HepG2 (cell line): ENCODE results near the gene ARHGAP35. TPM values are rescaled to one million over a fixed set of nuclear protein-coding genes. Genes with fewer than 3 reads are reported as not detected.

ENCODE experiments used
- HMG20A ChIP-seq: IDR thresholded peaks from 2 replicates; pipeline ENCODE4 v1.6.1; 2016; ENCODE audit warnings: borderline replicate concordance
- MIER3 ChIP-seq: IDR thresholded peaks from 2 replicates; pipeline ENCODE4 v1.6.1; 2016; ENCODE audit warnings: missing compliant biosample characterization, borderline replicate concordance
- NCOR1 ChIP-seq: fragments of 200-600 bp; sonication (generic); IDR thresholded peaks from 2 replicates; pipeline ENCODE4 v1.7.0; 2017; ENCODE audit warnings: antibody characterized with exemption, low read length, borderline replicate concordance
- NFE2 ChIP-seq: sonication (generic); formaldehyde crosslinking; IDR thresholded peaks from 2 replicates; pipeline ENCODE4 v1.4.0; 2020; ENCODE audit warnings: missing genetic modification reagents
- NFKBIZ ChIP-seq: IDR thresholded peaks from 2 replicates; pipeline ENCODE4 v1.6.1; 2018; ENCODE audit warnings: missing genetic modification reagents, missing compliant biosample characterization
- NONO ChIP-seq, 2 experiments: fragments of 450-650 bp in 1 of 2; sonication (generic) in 1 of 2; formaldehyde crosslinking in 1 of 2; IDR thresholded peaks in 1 of 2; conservative IDR thresholded peaks in 1 of 2; 2 replicates each; pipeline versions ENCODE4 v1.6.1 to v1.8.0; 2017 to 2022; ENCODE audit warnings: mild to moderate bottlenecking in 1 of 2, missing genetic modification reagents in 1 of 2, moderate library complexity in 1 of 2
- RAD21 ChIP-seq: fragments of 450-650 bp; formaldehyde crosslinking; IDR thresholded peaks from 2 replicates; pipeline ENCODE4 v1.5.0; 2020; ENCODE audit warnings: mild to moderate bottlenecking
- RFXANK ChIP-seq: IDR thresholded peaks from 2 replicates; pipeline ENCODE4 v1.6.1; 2016
- RXRB ChIP-seq: IDR thresholded peaks from 2 replicates; pipeline ENCODE4 v1.6.1; 2016; ENCODE audit warnings: borderline replicate concordance, missing genetic modification reagents, missing compliant biosample characterization
- SAP130 ChIP-seq: IDR thresholded peaks from 2 replicates; pipeline ENCODE4 v1.6.1; 2016; ENCODE audit warnings: low read depth
- SP2 ChIP-seq: sonication (generic); formaldehyde crosslinking; IDR thresholded peaks from 2 replicates; pipeline ENCODE4 v1.5.1; 2020; ENCODE audit warnings: mild to moderate bottlenecking, missing genetic modification reagents
- SRSF4 ChIP-seq: fragments of 200-400 bp; formaldehyde crosslinking; IDR thresholded peaks from one replicate; pipeline ENCODE4 v1.6.1; 2018; ENCODE audit warnings: mild to moderate bottlenecking, low read depth, low read length, moderate library complexity; ENCODE audit not compliant: poor library complexity, severe bottlenecking
- TAF15 ChIP-seq: fragments of 200-400 bp; formaldehyde crosslinking; IDR thresholded peaks from one replicate; pipeline ENCODE4 v1.6.1; 2018; ENCODE audit warnings: mild to moderate bottlenecking, low read depth, low read length; ENCODE audit not compliant: poor library complexity, severe bottlenecking
- ZEB1 ChIP-seq: IDR thresholded peaks from 2 replicates; pipeline ENCODE4 v1.6.1; 2012; ENCODE audit warnings: mild to moderate bottlenecking, low read depth, inconsistent platforms; ENCODE audit not compliant: insufficient replicate concordance
- ZMYM3 ChIP-seq: sonication (generic); formaldehyde crosslinking; IDR thresholded peaks from 2 replicates; pipeline ENCODE4 v1.5.1; 2020; ENCODE audit warnings: mild to moderate bottlenecking, missing genetic modification reagents
- ZNF253 ChIP-seq: sonication (generic); formaldehyde crosslinking; IDR thresholded peaks from 2 replicates; pipeline ENCODE4 v1.8.0; 2022; ENCODE audit warnings: mild to moderate bottlenecking, missing genetic modification reagents, borderline replicate concordance
- ZNF33B ChIP-seq: sonication (generic); formaldehyde crosslinking; IDR thresholded peaks from 2 replicates; pipeline ENCODE4 v1.5.1; 2020; ENCODE audit warnings: mild to moderate bottlenecking, missing genetic modification reagents
- ZNF431 ChIP-seq: sonication (generic); formaldehyde crosslinking; IDR thresholded peaks from 2 replicates; pipeline ENCODE4 v1.9.0; 2022; ENCODE audit warnings: missing genetic modification reagents, low read depth, mild to moderate bottlenecking, borderline replicate concordance
- ZNF772 ChIP-seq: sonication (generic); formaldehyde crosslinking; IDR thresholded peaks from 2 replicates; pipeline ENCODE4 v1.5.0; 2020; ENCODE audit warnings: mild to moderate bottlenecking, missing genetic modification reagents
- ZNF780A ChIP-seq: sonication (generic); formaldehyde crosslinking; IDR thresholded peaks from 2 replicates; pipeline ENCODE4 v1.8.0; 2022; ENCODE audit warnings: mild to moderate bottlenecking, missing genetic modification reagents, moderate library complexity
- polyA plus RNA-seq, 8 experiments: library from polyadenylated mRNA; depleted of rRNA in 3 of 8; stranded (reverse) in 7 of 8; unstranded in 1 of 8; fragments of >200 nt; fragmentation: Illumina TruSeq in 4 of 8; extraction: Trizol in 4 of 8; gene quantifications; 2 replicates each; pipeline versions ENCODE4 v1.2.1 to v1.2.3, GENCODE V29; 2011 to 2016; ENCODE audit warnings: low read depth in 4 of 8, missing spikeins in 1 of 8, mixed read lengths in 1 of 8; ENCODE audit not compliant: insufficient read depth in 1 of 8
- total RNA-seq, 5 experiments: library from RNA; depleted of rRNA; stranded (reverse); fragments of >200 nt; fragmentation: Illumina TruSeq; extraction: Trizol; gene quantifications; 2 replicates each; pipeline ENCODE4 v1.2.3, GENCODE V29; 2016; ENCODE audit warnings: low read depth in 1 of 5
- TF ChIP-seq, protein P1 (sequence below): sonication (generic); formaldehyde crosslinking; conservative IDR thresholded peaks from 2 replicates; pipeline ENCODE4 v1.4.0; 2020; ENCODE audit warnings: missing genetic modification reagents
- TF ChIP-seq, protein P2 (sequence below): sonication (generic); formaldehyde crosslinking; IDR thresholded peaks from 2 replicates; pipeline ENCODE4 v1.4.0; 2020; ENCODE audit warnings: missing genetic modification reagents
- TF ChIP-seq, protein P3 (sequence below): sonication (generic); formaldehyde crosslinking; IDR thresholded peaks from 2 replicates; pipeline ENCODE4 v1.4.0; 2020; ENCODE audit warnings: missing genetic modification reagents
- TF ChIP-seq, protein P4 (sequence below): sonication (generic); formaldehyde crosslinking; IDR thresholded peaks from 2 replicates; pipeline ENCODE4 v1.5.0; 2020; ENCODE audit warnings: missing genetic modification reagents

Gene ARHGAP35
- total and polyA plus RNA-seq, 2 of the 13 experiments (the other 11 are each of a cell fraction or from before 2014, with no cell fraction given), result 30.1 to 30.2 TPM

DNA sequence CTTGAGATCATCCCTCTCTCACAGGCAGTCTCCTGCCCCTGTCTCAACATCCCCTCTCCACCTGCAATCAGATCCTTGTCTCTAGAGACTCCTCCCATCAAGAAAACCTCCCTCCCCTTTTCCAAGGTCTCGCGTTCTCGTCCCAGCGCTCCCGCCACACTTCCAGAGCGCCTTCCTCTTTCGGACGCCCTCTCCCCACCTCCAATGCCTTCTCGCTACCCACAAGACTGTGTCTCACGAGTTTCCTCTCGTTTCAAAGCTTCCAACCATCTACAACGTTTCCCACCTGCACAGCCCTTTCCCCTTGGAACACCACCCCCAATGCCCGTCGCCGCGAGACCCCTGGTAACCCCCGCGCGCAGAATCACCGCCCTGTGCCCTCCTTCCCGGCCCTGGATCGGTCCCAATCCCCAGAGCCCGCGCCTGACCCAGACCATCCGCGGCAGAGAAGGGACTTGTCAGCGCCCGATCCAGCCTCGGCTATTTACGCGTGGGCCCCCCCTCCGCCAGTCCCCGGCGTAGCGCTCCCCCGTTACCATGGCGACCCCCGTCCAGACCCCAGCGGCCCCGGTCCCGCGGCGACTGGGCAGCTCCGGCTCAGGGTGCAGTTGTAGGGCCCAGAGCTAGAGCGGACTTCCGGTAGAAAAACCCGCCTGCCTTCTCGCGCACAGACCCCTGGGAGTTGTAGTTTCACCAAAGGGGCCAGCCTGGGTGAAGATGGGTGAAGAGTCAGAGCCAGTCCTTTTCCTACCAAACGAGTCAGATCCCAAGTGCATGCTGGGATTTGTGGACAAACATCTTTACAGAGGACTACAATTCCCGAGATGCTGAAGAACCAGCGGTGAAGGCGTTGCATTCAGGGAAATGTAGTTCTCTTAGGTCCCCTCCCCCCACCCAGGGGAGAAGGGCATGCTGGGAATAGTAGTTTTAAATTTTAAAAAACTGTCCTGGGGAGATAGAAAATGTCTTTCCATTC, 10.3 kb upstream of the ARHGAP35 start, which contains the start of gene AP2S1 (continued):
- TF ChIP-seq SAP130 (peak; percentile 86), SP2 (CRISPR knock-in tag) (peak; percentile 81), ZNF431 (CRISPR knock-in tag) (no peak), ZNF780A (no peak), ZNF772 (CRISPR knock-in tag) (peak; percentile 7), ZNF253 (no peak), RAD21 (CRISPR knock-in tag) (no peak), ZEB1 (no peak), RFXANK (CRISPR knock-in tag) (0 out of 2 replicates have a peak, but pooled peaks have one; percentile 43), NONO (IDR thresholded peaks at IDR 0.05) (no peak), NONO (CRISPR knock-in tag; conservative IDR thresholded peaks at IDR 0.05) (peak; percentile 90), RXRB (CRISPR knock-in tag) (peak; percentile 33; the same call in 1 of the 2 replicates), HMG20A (CRISPR knock-in tag) (no peak), ZNF33B (CRISPR knock-in tag) (peak; percentile 68; the same call in 1 of the 2 replicates), NCOR1 (no peak; the same call in 1 of the 2 replicates), NFE2 (CRISPR knock-in tag) (no peak), SRSF4 (no peak), ZMYM3 (CRISPR knock-in tag) (peak; percentile 63), TAF15 (no peak), NFKBIZ (CRISPR knock-in tag) (no peak), MIER3 (CRISPR knock-in tag) (peak; percentile 22; the same call in 1 of the 2 replicates)
- TF ChIP-seq, protein P1, sequence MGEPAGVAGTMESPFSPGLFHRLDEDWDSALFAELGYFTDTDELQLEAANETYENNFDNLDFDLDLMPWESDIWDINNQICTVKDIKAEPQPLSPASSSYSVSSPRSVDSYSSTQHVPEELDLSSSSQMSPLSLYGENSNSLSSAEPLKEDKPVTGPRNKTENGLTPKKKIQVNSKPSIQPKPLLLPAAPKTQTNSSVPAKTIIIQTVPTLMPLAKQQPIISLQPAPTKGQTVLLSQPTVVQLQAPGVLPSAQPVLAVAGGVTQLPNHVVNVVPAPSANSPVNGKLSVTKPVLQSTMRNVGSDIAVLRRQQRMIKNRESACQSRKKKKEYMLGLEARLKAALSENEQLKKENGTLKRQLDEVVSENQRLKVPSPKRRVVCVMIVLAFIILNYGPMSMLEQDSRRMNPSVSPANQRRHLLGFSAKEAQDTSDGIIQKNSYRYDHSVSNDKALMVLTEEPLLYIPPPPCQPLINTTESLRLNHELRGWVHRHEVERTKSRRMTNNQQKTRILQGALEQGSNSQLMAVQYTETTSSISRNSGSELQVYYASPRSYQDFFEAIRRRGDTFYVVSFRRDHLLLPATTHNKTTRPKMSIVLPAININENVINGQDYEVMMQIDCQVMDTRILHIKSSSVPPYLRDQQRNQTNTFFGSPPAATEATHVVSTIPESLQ (CRISPR knock-in tag), result no peak
- TF ChIP-seq, protein P2, sequence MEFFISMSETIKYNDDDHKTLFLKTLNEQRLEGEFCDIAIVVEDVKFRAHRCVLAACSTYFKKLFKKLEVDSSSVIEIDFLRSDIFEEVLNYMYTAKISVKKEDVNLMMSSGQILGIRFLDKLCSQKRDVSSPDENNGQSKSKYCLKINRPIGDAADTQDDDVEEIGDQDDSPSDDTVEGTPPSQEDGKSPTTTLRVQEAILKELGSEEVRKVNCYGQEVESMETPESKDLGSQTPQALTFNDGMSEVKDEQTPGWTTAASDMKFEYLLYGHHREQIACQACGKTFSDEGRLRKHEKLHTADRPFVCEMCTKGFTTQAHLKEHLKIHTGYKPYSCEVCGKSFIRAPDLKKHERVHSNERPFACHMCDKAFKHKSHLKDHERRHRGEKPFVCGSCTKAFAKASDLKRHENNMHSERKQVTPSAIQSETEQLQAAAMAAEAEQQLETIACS (CRISPR knock-in tag), result peak; percentile 44; the same call in 1 of the 2 replicates
- TF ChIP-seq, protein P3, sequence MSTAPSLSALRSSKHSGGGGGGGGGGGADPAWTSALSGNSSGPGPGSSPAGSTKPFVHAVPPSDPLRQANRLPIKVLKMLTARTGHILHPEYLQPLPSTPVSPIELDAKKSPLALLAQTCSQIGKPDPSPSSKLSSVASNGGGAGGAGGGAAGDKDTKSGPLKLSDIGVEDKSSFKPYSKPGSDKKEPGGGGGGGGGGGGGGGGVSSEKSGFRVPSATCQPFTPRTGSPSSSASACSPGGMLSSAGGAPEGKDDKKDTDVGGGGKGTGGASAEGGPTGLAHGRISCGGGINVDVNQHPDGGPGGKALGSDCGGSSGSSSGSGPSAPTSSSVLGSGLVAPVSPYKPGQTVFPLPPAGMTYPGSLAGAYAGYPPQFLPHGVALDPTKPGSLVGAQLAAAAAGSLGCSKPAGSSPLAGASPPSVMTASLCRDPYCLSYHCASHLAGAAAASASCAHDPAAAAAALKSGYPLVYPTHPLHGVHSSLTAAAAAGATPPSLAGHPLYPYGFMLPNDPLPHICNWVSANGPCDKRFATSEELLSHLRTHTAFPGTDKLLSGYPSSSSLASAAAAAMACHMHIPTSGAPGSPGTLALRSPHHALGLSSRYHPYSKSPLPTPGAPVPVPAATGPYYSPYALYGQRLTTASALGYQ (CRISPR knock-in tag), result no peak
- TF ChIP-seq, protein P4, sequence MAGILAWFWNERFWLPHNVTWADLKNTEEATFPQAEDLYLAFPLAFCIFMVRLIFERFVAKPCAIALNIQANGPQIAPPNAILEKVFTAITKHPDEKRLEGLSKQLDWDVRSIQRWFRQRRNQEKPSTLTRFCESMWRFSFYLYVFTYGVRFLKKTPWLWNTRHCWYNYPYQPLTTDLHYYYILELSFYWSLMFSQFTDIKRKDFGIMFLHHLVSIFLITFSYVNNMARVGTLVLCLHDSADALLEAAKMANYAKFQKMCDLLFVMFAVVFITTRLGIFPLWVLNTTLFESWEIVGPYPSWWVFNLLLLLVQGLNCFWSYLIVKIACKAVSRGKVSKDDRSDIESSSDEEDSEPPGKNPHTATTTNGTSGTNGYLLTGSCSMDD (CRISPR knock-in tag), result no peak
